HepG2 (cell line): ENCODE measurements around the gene KATNAL2. TPM values are rescaled to one million over a fixed set of nuclear protein-coding genes. Genes with fewer than 3 reads are reported as not detected.

Experiments
- FOSL2 ChIP-seq: sonication (generic); formaldehyde crosslinking; IDR thresholded peaks from 2 replicates; pipeline ENCODE4 v1.4.0; 2020; ENCODE audit warnings: missing genetic modification reagents
- SOX6 ChIP-seq, 2 experiments: fragments of 450-650 bp in 1 of 2; sonication (generic) in 1 of 2; formaldehyde crosslinking in 1 of 2; IDR thresholded peaks; 2 replicates each; pipeline versions ENCODE4 v1.4.0 to v1.6.1; 2017 to 2020; ENCODE audit warnings: antibody characterized with exemption in 1 of 2, mild to moderate bottlenecking in 1 of 2, missing genetic modification reagents in 1 of 2
- polyA plus RNA-seq, 8 experiments: library from polyadenylated mRNA; depleted of rRNA in 3 of 8; stranded (reverse) in 7 of 8; unstranded in 1 of 8; fragments of >200 nt; fragmentation: Illumina TruSeq in 4 of 8; extraction: Trizol in 4 of 8; gene quantifications; 2 replicates each; pipeline versions ENCODE4 v1.2.1 to v1.2.3, GENCODE V29; 2011 to 2016; ENCODE audit warnings: low read depth in 4 of 8, missing spikeins in 1 of 8, mixed read lengths in 1 of 8; ENCODE audit not compliant: insufficient read depth in 1 of 8
- total RNA-seq, 5 experiments: library from RNA; depleted of rRNA; stranded (reverse); fragments of >200 nt; fragmentation: Illumina TruSeq; extraction: Trizol; gene quantifications; 2 replicates each; pipeline ENCODE4 v1.2.3, GENCODE V29; 2016; ENCODE audit warnings: low read depth in 1 of 5
- TF ChIP-seq, protein P1 (sequence below): sonication (generic); formaldehyde crosslinking; IDR thresholded peaks from 2 replicates; pipeline ENCODE4 v1.4.0; 2020; ENCODE audit warnings: missing genetic modification reagents, borderline replicate concordance
- TF ChIP-seq, protein P2 (sequence below): IDR thresholded peaks from 2 replicates; pipeline ENCODE4 v1.4.0; 2020; ENCODE audit warnings: mild to moderate bottlenecking, missing genetic modification reagents

Gene KATNAL2
- total and polyA plus RNA-seq, 2 of the 13 experiments (the other 11 are each of a cell fraction or from before 2014, with no cell fraction given), result not detected

DNA sequence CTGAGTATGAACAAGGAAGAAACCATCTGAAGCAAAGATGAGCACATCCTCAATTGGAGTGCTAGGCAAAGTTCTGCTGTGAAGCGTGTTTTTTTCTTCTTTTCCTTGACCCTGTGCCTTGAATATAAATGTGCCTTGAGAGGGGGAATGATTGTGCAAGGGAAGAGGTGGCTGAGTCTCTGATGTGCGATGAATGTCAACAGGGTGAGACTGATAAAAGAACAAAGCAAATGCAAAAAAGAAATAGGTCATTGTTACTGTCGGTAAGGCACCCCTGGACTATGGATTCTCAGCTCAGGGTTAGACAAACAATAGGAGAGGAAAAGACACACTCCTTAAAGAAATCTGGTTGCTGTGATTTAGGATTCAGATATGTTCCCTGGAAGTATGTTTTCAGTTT, 178.4 kb downstream of the KATNAL2 start (continued):
- TF ChIP-seq FOSL2 (CRISPR knock-in tag) (peak; percentile 54), SOX6 (IDR thresholded peaks at IDR 0.05) (no peak), SOX6 (CRISPR knock-in tag; IDR thresholded peaks at IDR 0.05) (peak; percentile 97)
- TF ChIP-seq, protein P1, sequence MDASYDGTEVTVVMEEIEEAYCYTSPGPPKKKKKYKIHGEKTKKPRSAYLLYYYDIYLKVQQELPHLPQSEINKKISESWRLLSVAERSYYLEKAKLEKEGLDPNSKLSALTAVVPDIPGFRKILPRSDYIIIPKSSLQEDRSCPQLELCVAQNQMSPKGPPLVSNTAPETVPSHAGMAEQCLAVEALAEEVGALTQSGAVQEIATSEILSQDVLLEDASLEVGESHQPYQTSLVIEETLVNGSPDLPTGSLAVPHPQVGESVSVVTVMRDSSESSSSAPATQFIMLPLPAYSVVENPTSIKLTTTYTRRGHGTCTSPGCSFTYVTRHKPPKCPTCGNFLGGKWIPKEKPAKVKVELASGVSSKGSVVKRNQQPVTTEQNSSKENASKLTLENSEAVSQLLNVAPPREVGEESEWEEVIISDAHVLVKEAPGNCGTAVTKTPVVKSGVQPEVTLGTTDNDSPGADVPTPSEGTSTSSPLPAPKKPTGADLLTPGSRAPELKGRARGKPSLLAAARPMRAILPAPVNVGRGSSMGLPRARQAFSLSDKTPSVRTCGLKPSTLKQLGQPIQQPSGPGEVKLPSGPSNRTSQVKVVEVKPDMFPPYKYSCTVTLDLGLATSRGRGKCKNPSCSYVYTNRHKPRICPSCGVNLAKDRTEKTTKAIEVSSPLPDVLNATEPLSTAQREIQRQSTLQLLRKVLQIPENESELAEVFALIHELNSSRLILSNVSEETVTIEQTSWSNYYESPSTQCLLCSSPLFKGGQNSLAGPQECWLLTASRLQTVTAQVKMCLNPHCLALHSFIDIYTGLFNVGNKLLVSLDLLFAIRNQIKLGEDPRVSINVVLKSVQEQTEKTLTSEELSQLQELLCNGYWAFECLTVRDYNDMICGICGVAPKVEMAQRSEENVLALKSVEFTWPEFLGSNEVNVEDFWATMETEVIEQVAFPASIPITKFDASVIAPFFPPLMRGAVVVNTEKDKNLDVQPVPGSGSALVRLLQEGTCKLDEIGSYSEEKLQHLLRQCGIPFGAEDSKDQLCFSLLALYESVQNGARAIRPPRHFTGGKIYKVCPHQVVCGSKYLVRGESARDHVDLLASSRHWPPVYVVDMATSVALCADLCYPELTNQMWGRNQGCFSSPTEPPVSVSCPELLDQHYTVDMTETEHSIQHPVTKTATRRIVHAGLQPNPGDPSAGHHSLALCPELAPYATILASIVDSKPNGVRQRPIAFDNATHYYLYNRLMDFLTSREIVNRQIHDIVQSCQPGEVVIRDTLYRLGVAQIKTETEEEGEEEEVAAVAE (CRISPR knock-in tag), result no peak
- TF ChIP-seq, protein P2, sequence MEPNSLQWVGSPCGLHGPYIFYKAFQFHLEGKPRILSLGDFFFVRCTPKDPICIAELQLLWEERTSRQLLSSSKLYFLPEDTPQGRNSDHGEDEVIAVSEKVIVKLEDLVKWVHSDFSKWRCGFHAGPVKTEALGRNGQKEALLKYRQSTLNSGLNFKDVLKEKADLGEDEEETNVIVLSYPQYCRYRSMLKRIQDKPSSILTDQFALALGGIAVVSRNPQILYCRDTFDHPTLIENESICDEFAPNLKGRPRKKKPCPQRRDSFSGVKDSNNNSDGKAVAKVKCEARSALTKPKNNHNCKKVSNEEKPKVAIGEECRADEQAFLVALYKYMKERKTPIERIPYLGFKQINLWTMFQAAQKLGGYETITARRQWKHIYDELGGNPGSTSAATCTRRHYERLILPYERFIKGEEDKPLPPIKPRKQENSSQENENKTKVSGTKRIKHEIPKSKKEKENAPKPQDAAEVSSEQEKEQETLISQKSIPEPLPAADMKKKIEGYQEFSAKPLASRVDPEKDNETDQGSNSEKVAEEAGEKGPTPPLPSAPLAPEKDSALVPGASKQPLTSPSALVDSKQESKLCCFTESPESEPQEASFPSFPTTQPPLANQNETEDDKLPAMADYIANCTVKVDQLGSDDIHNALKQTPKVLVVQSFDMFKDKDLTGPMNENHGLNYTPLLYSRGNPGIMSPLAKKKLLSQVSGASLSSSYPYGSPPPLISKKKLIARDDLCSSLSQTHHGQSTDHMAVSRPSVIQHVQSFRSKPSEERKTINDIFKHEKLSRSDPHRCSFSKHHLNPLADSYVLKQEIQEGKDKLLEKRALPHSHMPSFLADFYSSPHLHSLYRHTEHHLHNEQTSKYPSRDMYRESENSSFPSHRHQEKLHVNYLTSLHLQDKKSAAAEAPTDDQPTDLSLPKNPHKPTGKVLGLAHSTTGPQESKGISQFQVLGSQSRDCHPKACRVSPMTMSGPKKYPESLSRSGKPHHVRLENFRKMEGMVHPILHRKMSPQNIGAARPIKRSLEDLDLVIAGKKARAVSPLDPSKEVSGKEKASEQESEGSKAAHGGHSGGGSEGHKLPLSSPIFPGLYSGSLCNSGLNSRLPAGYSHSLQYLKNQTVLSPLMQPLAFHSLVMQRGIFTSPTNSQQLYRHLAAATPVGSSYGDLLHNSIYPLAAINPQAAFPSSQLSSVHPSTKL (CRISPR knock-in tag), result peak; percentile 96
